H9 (cell line): Measurements from ENCODE around the gene CCL24. TPM values are rescaled to one million over a fixed set of nuclear protein-coding genes. Genes with fewer than 3 reads are reported as not detected.

ENCODE experiments used
- DNase-seq: peaks from one replicate; pipeline ENCODE4 v3.0.0-alpha.2; 2017
- H2AFZ ChIP-seq: one replicate; pipeline ENCODE4 v1.6.1; 2013; ENCODE audit warnings: mild to moderate bottlenecking, low read length, control low read depth, moderate library complexity
- H2AK5ac ChIP-seq: 2 replicates; pipeline ENCODE4 v1.6.1; 2013; ENCODE audit warnings: low read length, control low read depth, mixed read lengths; ENCODE audit not compliant: insufficient read length
- H2BK120ac ChIP-seq: one replicate; pipeline ENCODE4 v1.6.1; 2013; ENCODE audit warnings: low read depth, mild to moderate bottlenecking, low read length, control low read depth, inconsistent platforms; ENCODE audit not compliant: poor library complexity, severe bottlenecking
- H2BK12ac ChIP-seq: 2 replicates; pipeline ENCODE4 v1.6.1; 2013; ENCODE audit warnings: low read length, control low read depth, mixed read lengths, low read depth; ENCODE audit not compliant: insufficient read length
- H2BK15ac ChIP-seq: 2 replicates; pipeline ENCODE4 v1.6.1; 2013; ENCODE audit warnings: low read depth, low read length, control low read depth
- H2BK20ac ChIP-seq: one replicate; pipeline ENCODE4 v1.6.1; 2013; ENCODE audit warnings: low read depth, mild to moderate bottlenecking, low read length, control low read depth, inconsistent platforms; ENCODE audit not compliant: poor library complexity, severe bottlenecking
- H2BK5ac ChIP-seq: 2 replicates; pipeline ENCODE4 v1.6.1; 2013; ENCODE audit warnings: low read length, control low read depth, mixed read lengths; ENCODE audit not compliant: insufficient read length
- H3K14ac ChIP-seq: 2 replicates; pipeline ENCODE4 v1.6.1; 2013; ENCODE audit warnings: low read length, control low read depth; ENCODE audit not compliant: insufficient read depth
- H3K18ac ChIP-seq: 2 replicates; pipeline ENCODE4 v1.6.1; 2013; ENCODE audit warnings: low read depth, mild to moderate bottlenecking, mixed read lengths, low read length, control low read depth; ENCODE audit not compliant: insufficient read length
- H3K23ac ChIP-seq: 2 replicates; pipeline ENCODE4 v1.6.1; 2013; ENCODE audit warnings: low read length, control low read depth, mixed read lengths, low read depth; ENCODE audit not compliant: insufficient read length
- H3K23me2 ChIP-seq: 2 replicates; pipeline ENCODE4 v1.6.1; 2013; ENCODE audit warnings: low read depth, mild to moderate bottlenecking, mixed read lengths, low read length, control low read depth; ENCODE audit not compliant: insufficient read length, poor library complexity, severe bottlenecking
- H3K27ac ChIP-seq: 2 replicates; pipeline ENCODE4 v1.5.1; 2013; ENCODE audit warnings: low read length, control low read depth, mixed read lengths, low read depth; ENCODE audit not compliant: insufficient read length
- H3K27me3 ChIP-seq: 2 replicates; pipeline ENCODE4 v1.6.1; 2013; ENCODE audit warnings: low read length, control low read depth, inconsistent platforms; ENCODE audit not compliant: insufficient read depth
- H3K4ac ChIP-seq: 2 replicates; pipeline ENCODE4 v1.6.1; 2013; ENCODE audit warnings: low read depth, mild to moderate bottlenecking, control low read depth, inconsistent platforms, low read length, moderate library complexity
- H3K4me1 ChIP-seq: 2 replicates; pipeline ENCODE4 v1.6.1; 2013; ENCODE audit warnings: low read length, control low read depth, inconsistent platforms; ENCODE audit not compliant: insufficient read depth
- H3K4me2 ChIP-seq: 2 replicates; pipeline ENCODE4 v1.6.1; 2013; ENCODE audit warnings: low read length, control low read depth, mixed read lengths; ENCODE audit not compliant: insufficient read length, insufficient read depth
- H3K56ac ChIP-seq: 2 replicates; pipeline ENCODE4 v1.6.1; 2013; ENCODE audit warnings: low read depth, mild to moderate bottlenecking, mixed read lengths, low read length, control low read depth; ENCODE audit not compliant: insufficient read length
- H3K79me1 ChIP-seq: 2 replicates; pipeline ENCODE4 v1.6.1; 2013; ENCODE audit warnings: low read depth, mild to moderate bottlenecking, moderate library complexity, low read length, control low read depth, inconsistent platforms; ENCODE audit not compliant: insufficient read depth, poor library complexity, severe bottlenecking
- H3K79me2 ChIP-seq: 2 replicates; pipeline ENCODE4 v1.6.1; 2013; ENCODE audit warnings: low read length, control low read depth, inconsistent platforms; ENCODE audit not compliant: insufficient read depth
- H3K9ac ChIP-seq: 2 replicates; pipeline ENCODE4 v1.6.1; 2013; ENCODE audit warnings: low read length, control low read depth, mixed read lengths; ENCODE audit not compliant: insufficient read length; ENCODE audit errors: extremely low read depth
- H3K9me3 ChIP-seq: one replicate; pipeline ENCODE4 v1.6.1; 2013; ENCODE audit warnings: low read depth, low read length, inconsistent platforms; ENCODE audit not compliant: control insufficient read depth
- H3T11ph ChIP-seq: one replicate; pipeline ENCODE4 v1.6.1; 2013; ENCODE audit warnings: mild to moderate bottlenecking, low read length, control low read depth, inconsistent platforms
- H4K20me1 ChIP-seq: one replicate; pipeline ENCODE4 v1.6.1; 2013; ENCODE audit not compliant: control insufficient read depth, insufficient read length, insufficient read depth
- H4K5ac ChIP-seq: 2 replicates; pipeline ENCODE4 v1.6.1; 2013; ENCODE audit warnings: low read depth, mild to moderate bottlenecking, mixed read lengths, low read length, control low read depth; ENCODE audit not compliant: insufficient read length
- H4K8ac ChIP-seq: replicated peaks from 2 replicates; pipeline ENCODE4 v1.6.1; 2013; ENCODE audit warnings: low read length, control low read depth, mixed read lengths, low read depth; ENCODE audit not compliant: insufficient read length
- H4K91ac ChIP-seq: 2 replicates; pipeline ENCODE4 v1.6.1; 2013; ENCODE audit warnings: low read depth, mild to moderate bottlenecking, moderate library complexity, mixed read lengths, low read length, control low read depth; ENCODE audit not compliant: insufficient read length
- H3K27ac Mint-ChIP-seq, 3 experiments: 2 replicates in 2 of 3; 3 replicates in 1 of 3; pipeline ENCODE4 v1.8.0; 2020 to 2021; ENCODE audit warnings: mixed read lengths in 3 of 3, mild to moderate bottlenecking in 1 of 3, moderate library complexity in 1 of 3
- H3K27me3 Mint-ChIP-seq: 2 replicates; pipeline ENCODE4 v1.8.0; 2021; ENCODE audit warnings: low read depth, mild to moderate bottlenecking, moderate library complexity, mixed read lengths
- H3K36me3 Mint-ChIP-seq, 3 experiments: 2 replicates in 2 of 3; 3 replicates in 1 of 3; pipeline ENCODE4 v1.8.0; 2020 to 2021; ENCODE audit warnings: low read depth in 3 of 3, mixed read lengths in 3 of 3; ENCODE audit not compliant: insufficient read depth in 1 of 3
- H3K4me1 Mint-ChIP-seq, 2 experiments: 2 replicates each; pipeline ENCODE4 v1.8.0; 2020; ENCODE audit warnings: mixed read lengths in 2 of 2
- H3K4me3 Mint-ChIP-seq, 2 experiments: 2 replicates in 1 of 2; 3 replicates in 1 of 2; pipeline ENCODE4 v1.8.0; 2020 to 2021; ENCODE audit warnings: mild to moderate bottlenecking in 2 of 2, mixed read lengths in 2 of 2, moderate library complexity in 1 of 2
- H3K9me3 Mint-ChIP-seq, 2 experiments: 2 replicates in 1 of 2; 3 replicates in 1 of 2; pipeline ENCODE4 v1.8.0; 2020; ENCODE audit warnings: mild to moderate bottlenecking in 2 of 2, mixed read lengths in 2 of 2, moderate library complexity in 1 of 2
- CTCF ChIP-seq: fragments of 200-600 bp; sonication (generic); conservative IDR thresholded peaks from 3 replicates; pipeline ENCODE4 v1.8.0; 2021; ENCODE audit warnings: antibody characterized with exemption, mild to moderate bottlenecking
- WGBS: extraction: QIAGEN DNeasy Blood & Tissue Kit; methylation state at CpG from one replicate; pipeline ENCODE4 v1.1.7; 2013; ENCODE audit warnings: missing lambda C conversion rate, low lambda C conversion rate, mixed read lengths; ENCODE audit not compliant: insufficient read length; ENCODE audit errors: extremely low coverage; 5-methylcytosine and 5-hydroxymethylcytosine counted together
- total RNA-seq: library from RNA; stranded (reverse); gene quantifications from 2 replicates; pipeline ENCODE4 v1.2.1, GENCODE V29; 2021

The CCL24 gene
- total RNA-seq, 1 experiment from 2014 or later, result not detected

GRCh38 chr7:75836798-75837197 is 23.2 kb upstream of the CCL24 start:
- no peak overlapping the region for H2BK120ac ChIP-seq
- whole genome bisulfite sequencing, result no CpG with 5 or more reads among the region's 7 CpGs
- no peak overlapping the region for H2AFZ ChIP-seq
- H3K27ac ChIP-seq, result no peak overlapping the region
- H2BK20ac ChIP-seq, result no peak overlapping the region
- no peak overlapping the region for H3K4me3 Mint-ChIP-seq
- no peaks in the 10 kb centered on the region for H3K27me3 ChIP-seq
- no peak overlapping the region for H3K4ac ChIP-seq
- no peaks in the 10 kb centered on the region for H4K20me1 ChIP-seq
- H3K9me3 Mint-ChIP-seq, result no peaks in the 10 kb centered on the region
- no peak overlapping the region for H3K14ac ChIP-seq
- no peaks in the 10 kb centered on the region for H3K9me3 ChIP-seq
- H2BK12ac ChIP-seq, result no peak overlapping the region
- no peak for DNase-seq
- no peak overlapping the region for H3K9ac ChIP-seq
- H2BK5ac ChIP-seq, result no peak overlapping the region
- H3K23me2 ChIP-seq, result no peaks in the 10 kb centered on the region
- H3K23ac ChIP-seq, result no peak overlapping the region
- TF ChIP-seq CTCF, result no peak
- H3K18ac ChIP-seq, result no peak overlapping the region
- H4K8ac ChIP-seq, result no peak overlapping the region
- H2AK5ac ChIP-seq, result no peak overlapping the region
- H3T11ph ChIP-seq, result no peak overlapping the region
- H3K79me1 ChIP-seq, result no peaks in the 10 kb centered on the region
- H2BK15ac ChIP-seq, result no peak overlapping the region
- peaks cover 3 to 7% of the 10 kb centered on the region in 2 experiments; a peak in 3 of 4 replicates for H3K4me1 Mint-ChIP-seq
- no peak overlapping the region for H4K5ac ChIP-seq
- H3K27me3 Mint-ChIP-seq, result peaks cover 23% of the 10 kb centered on the region
- no peak overlapping the region for H3K4me2 ChIP-seq
- H3K4me1 ChIP-seq, result no peaks in the 10 kb centered on the region
- no peak overlapping the region for H4K91ac ChIP-seq
- no peaks in the 10 kb centered on the region for H3K79me2 ChIP-seq
- no peak overlapping the region for H3K56ac ChIP-seq
- no peaks in the 10 kb centered on the region; a peak in 1 of 7 replicates for H3K36me3 Mint-ChIP-seq
- no peak overlapping the region for H3K27ac Mint-ChIP-seq
